ENCODE measurements around the gene ZBTB3.

ZBTB3 gene

DNA sequence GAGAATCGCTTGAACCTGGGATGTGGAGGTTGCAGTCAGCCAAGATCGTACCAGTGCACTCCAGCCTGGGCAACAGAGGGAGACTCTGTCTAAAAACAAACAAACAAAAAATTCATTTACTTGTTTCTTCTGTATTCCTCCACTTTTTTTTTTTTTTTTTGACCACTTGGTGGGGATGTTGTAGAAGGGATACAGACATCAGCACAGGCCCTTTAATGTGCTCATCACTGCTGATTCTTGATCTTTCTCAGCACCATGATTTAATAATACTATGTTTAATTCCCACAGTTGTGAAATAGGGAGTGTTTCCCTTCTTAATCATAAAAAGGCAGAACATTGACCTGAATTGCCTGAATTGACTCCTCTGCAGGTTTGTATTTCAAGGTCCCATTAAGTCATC lies 21.1 kb downstream of the ZBTB3 start:
- no peak for TF ChIP-seq CTCF (IDR thresholded peaks at IDR 0.05; ENCODE audit: low read depth, low read length)
- no peak overlapping the region for H3K4me3 ChIP-seq (ENCODE audit: low read depth, low read length)

GRCh38 chr11:62730076-62730475 lies 23.9 kb downstream of the ZBTB3 start:
- peak overlapping the region; percentile 83 for H3K4me3 ChIP-seq (ENCODE audit: low read depth, low read length)

DNA sequence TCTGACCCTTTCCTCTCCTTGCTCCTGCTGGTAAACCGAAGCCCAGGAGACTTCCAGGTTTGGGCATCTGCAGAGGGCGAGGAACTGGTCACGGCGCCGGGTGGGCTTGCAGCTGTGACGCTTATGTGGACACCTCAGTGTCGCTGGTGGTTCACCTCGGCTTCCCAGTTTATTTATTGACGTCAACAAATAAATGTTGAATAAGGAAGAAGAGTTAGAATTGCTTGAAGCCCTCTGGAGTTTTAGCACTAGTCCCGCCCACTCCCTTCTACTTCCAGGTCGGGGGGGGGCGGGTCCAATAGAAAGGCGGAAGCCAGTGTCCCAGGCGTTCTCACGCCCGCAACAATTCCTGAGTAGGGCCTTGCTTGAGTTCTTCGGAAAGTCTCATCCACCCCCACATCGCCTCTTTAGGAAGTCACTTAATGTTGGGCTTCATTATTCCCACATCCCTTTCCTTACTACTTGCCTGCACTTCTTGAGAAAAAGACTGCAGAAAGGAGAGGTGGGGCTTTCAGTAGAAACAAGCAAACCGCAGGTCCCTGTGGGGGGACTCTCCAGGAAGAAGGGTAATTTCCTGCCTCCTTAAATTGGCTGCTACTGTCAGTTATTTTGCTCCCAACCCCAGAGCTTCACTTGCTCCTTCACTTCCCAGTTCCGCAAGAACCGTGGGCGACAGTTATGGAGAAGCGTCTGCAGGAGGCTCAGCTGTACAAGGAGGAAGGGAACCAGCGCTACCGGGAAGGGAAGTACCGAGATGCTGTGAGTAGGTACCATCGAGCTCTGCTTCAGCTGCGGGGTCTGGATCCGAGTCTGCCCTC lies 25.6 kb downstream of the ZBTB3 start, which contains the start of gene TTC9C:
TTC9C (plus strand) TSS at position 316 of the 818 bp plus-strand sequence; CDS start at position 679, 363 bp downstream.
- TF ChIP-seq CTCF (IDR thresholded peaks at IDR 0.05; ENCODE audit: low read depth, low read length) = no peak
- H3K4me3 ChIP-seq (ENCODE audit: low read depth, low read length) = peak within 1 kb of the TSS; percentile 83

- no peak for TF ChIP-seq CTCF (IDR thresholded peaks at IDR 0.05; ENCODE audit: low read depth, low read length)
- peak overlapping the region; percentile 83 for H3K4me3 ChIP-seq (ENCODE audit: low read depth, low read length)
These were observed 26.1 kb downstream of the ZBTB3 start for GRCh38 chr11:62727872-62728170.

GRCh38 chr11:62727165-62727871 lies 26.6 kb downstream of the ZBTB3 start, which contains the start of gene HNRNPUL2:
TSS of gene HNRNPUL2 (minus strand) at chr11:62727457. CDS start at chr11:62727156, 301 bp downstream.
- peak within 1 kb of the TSS; percentile 83 for H3K4me3 ChIP-seq (ENCODE audit: low read depth, low read length)
- TF ChIP-seq CTCF (IDR thresholded peaks at IDR 0.05; ENCODE audit: low read depth, low read length) = no peak

DNA sequence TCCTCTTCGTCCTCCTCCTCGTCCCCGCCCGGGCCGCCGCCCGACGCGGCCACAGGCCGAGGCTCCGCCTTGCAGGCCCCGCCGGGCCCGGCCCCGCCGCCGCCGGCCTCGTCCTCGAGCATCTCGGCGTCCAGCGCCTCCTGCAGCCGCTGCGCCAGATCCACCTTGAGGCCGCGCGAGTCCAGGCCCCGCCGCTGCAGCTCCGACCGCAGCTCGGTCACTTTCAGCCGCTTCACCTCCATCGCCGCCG lies 27.1 kb downstream of the ZBTB3 start:
- peak overlapping the region; percentile 83 for H3K4me3 ChIP-seq (ENCODE audit: low read depth, low read length)
- TF ChIP-seq CTCF (IDR thresholded peaks at IDR 0.05; ENCODE audit: low read depth, low read length) = no peak

GRCh38 chr11:62726156-62726914 lies 27.6 kb downstream of the ZBTB3 start:
- H3K4me3 ChIP-seq (ENCODE audit: low read depth, low read length) = peak overlapping the region; percentile 83
- TF ChIP-seq CTCF (IDR thresholded peaks at IDR 0.05; ENCODE audit: low read depth, low read length) = no peak

All from WI38 (cell line).